BE2C (cell line): Measurements from ENCODE around the gene NLRP12.

Source experiments
- DNase-seq: peaks from one replicate; pipeline ENCODE4 v3.0.0-alpha.2; 2020
- H3K27me3 ChIP-seq: fragments of 250-450 bp; sonication (Bioruptor Pico); 2 replicates; pipeline ENCODE4 v1.5.1; 2020; ENCODE audit warnings: mild to moderate bottlenecking
- H3K36me3 ChIP-seq: fragments of 250-450 bp; sonication (Bioruptor Pico); 2 replicates; pipeline ENCODE4 v1.5.1; 2020; ENCODE audit warnings: mild to moderate bottlenecking
- H3K4me1 ChIP-seq: fragments of 250-450 bp; sonication (Bioruptor Pico); 2 replicates; pipeline ENCODE4 v1.5.1; 2020
- H3K4me3 ChIP-seq: 2 replicates; pipeline ENCODE4 v1.5.1; 2011; ENCODE audit warnings: low read depth, low read length
- H3K9me3 ChIP-seq: fragments of 250-450 bp; sonication (Bioruptor Pico); 2 replicates; pipeline ENCODE4 v1.5.1; 2020
- CTCF ChIP-seq: IDR thresholded peaks from 2 replicates; pipeline ENCODE4 v1.5.1; 2012; ENCODE audit warnings: mild to moderate bottlenecking, low read depth, low read length

The NLRP12 gene

GRCh38 chr19:53795019-53795418 lies 29.1 kb downstream of the NLRP12 start:
- no peak for TF ChIP-seq CTCF
- H3K4me1 ChIP-seq = no peaks in the 10 kb centered on the region
- no peaks in the 10 kb centered on the region for H3K9me3 ChIP-seq
- no peaks in the 10 kb centered on the region for H3K36me3 ChIP-seq
- H3K27me3 ChIP-seq = no peaks in the 10 kb centered on the region
- DNase-seq = no peak
- H3K4me3 ChIP-seq = no peak overlapping the region

- H3K4me3 ChIP-seq = no peak overlapping the region
- TF ChIP-seq CTCF = peak; percentile 99
- peak; percentile 81 for DNase-seq
These were observed 31.2 kb downstream of the NLRP12 start for GRCh38 chr19:53792721-53793433.

DNA sequence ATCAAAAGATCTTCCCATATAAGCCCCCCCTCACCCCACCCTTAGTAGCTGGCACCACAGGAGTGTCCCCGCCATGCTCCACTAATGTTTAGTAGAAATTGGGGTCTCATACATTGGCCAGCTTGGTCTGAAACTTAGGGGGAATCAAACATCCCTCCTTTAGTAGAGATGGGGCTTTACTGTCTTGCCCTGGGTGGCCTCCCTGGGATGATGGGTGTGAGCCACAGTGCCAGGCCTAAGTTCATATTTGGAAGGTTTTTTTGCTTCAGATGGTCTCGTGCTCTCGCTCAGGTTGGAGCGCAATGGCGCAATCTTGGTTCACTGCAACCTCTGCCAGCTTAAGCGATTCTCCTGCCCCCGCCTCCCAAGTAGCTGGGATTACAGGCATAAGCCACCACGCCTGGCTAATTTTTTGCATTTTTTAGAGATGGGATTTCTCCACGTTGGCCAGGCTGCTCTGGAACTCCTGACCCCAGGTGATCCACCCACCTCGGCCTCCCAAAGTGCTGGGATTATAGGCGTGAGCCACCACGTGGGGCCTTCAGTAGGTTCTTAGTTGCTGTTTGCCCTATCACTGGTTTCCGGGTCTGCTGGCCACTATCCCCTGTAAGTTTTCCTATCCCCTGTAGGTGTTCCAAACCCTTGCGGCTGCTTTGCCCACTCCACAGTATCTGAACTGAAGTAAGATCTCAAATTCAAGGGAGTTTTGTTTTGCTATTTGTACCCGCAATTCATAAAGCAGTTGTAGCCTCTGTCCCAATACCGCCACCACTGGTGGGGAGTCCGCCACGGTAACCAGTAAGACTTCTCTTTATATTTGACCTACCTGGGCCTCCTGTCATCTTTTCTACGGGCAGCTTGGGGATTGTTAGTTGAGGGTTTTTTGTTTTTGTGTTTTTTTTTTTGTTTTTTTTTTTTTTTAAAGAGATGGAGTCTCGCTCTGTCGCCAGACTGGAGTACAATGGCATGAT lies 34.1 kb downstream of the NLRP12 start:
- Histone ChIP-seq H3K27me3 (no peaks in the 10 kb centered on the region), H3K4me1 (no peaks in the 10 kb centered on the region), H3K9me3 (no peaks in the 10 kb centered on the region), H3K4me3 (no peak overlapping the region), H3K36me3 (no peaks in the 10 kb centered on the region)
- TF ChIP-seq CTCF = no peak
- no peak for DNase-seq

More at GRCh38 chr19:53792721-53793433, 31.2 kb downstream of the NLRP12 start:
- H3K27me3 ChIP-seq = no peaks in the 10 kb centered on the region
- H3K36me3 ChIP-seq = no peaks in the 10 kb centered on the region
- H3K4me1 ChIP-seq = no peaks in the 10 kb centered on the region
- H3K9me3 ChIP-seq = no peaks in the 10 kb centered on the region

DNA sequence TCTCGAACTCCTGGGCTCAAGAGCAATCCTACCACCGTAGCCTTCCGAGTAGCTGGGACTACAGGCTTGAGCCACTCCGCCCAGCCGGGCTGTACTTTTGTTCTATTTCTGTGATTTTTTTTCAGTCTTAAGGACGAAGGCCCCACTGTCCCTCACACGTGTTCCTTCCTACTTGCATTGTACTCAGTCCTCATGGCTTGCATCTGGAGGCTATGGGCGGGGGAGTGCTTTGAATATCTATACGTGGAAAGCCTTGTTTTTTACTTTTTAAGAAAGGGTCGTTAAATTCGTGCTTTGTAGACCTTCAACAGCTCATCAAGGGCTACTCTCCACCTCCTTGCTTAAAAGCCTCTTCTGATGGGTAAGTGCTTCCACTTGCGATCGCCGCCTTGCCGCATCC lies 36.8 kb downstream of the NLRP12 start:
- DNase-seq = no peak
- no peak for TF ChIP-seq CTCF
- no peaks in the 10 kb centered on the region for H3K4me1 ChIP-seq
- no peaks in the 10 kb centered on the region for H3K36me3 ChIP-seq
- no peaks in the 10 kb centered on the region for H3K27me3 ChIP-seq
- H3K9me3 ChIP-seq = no peaks in the 10 kb centered on the region
- no peak overlapping the region for H3K4me3 ChIP-seq

GRCh38 chr19:53786744-53787143 lies 37.4 kb downstream of the NLRP12 start:
- Histone ChIP-seq H3K27me3 (no peaks in the 10 kb centered on the region), H3K4me3 (no peak overlapping the region), H3K4me1 (no peaks in the 10 kb centered on the region), H3K36me3 (no peaks in the 10 kb centered on the region), H3K9me3 (no peaks in the 10 kb centered on the region)
- DNase-seq = no peak
- TF ChIP-seq CTCF = no peak
